Measurements from ENCODE around the gene SDHB.

- TF ChIP-seq POLR2A (IDR thresholded peaks at IDR 0.05) (no peak), CTCF (IDR thresholded peaks at IDR 0.05) (no peak)
These were observed 37.5 kb downstream of the SDHB start for GRCh38 chr1:17016317-17016661.

Measured in body of pancreas (tissue), 4 donors.